HG02840 (cell line): ENCODE measurements around the gene CCDC117.
"Not testable (repeated sequence)": the region's sequence is repeated elsewhere in the genome, so short reads cannot be mapped to it uniquely, and the experiment has no call there.

Source experiments
- ATAC-seq: cut with Tn5 transposase; IDR thresholded peaks from one replicate; pipeline ENCODE4 v1.9.1; 2021; ENCODE audit warnings: mild to moderate bottlenecking, moderate library complexity, moderate number of reproducible peaks; ENCODE audit not compliant: unreplicated experiment, low FRiP score

CCDC117 gene

DNA sequence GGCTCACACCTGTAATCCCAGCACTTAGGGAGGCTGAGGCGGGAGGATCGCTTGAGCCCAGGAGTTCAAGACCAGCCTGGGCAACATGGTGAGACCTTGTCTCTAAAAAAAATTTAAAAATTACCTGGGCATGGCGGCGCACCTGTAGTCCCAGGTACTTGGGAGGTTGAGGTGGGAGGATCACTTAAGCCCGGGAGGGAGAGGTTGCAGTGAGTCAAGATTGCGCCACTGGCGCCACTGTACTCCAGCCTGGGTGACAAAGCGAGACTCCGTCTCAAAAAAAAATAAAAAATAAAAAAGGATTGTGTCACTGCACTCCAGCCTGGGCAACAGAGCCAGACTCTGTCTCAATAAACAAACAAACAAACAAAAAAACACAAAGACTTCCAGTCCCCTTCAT, 52.0 kb downstream of the CCDC117 start:
- not testable (repeated sequence) for ATAC-seq

DNA sequence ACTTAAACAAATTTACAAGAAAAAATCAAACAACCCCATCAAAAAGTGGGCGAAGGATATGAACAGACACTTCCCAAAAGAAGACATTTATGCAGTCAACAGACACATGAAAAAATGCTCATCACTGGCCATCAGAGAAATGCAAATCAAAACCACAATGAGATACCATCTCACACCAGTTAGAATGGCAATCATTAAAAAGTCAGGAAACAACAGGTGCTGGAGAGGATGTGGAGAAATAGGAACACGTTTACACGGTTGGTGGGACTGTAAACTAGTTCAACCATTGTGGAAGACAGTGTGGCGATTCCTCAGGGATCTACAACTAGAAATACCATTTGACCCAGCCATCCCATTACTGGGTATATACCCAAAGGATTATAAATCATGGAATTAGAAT, 53.9 kb downstream of the CCDC117 start:
- not testable (repeated sequence) for ATAC-seq

GRCh38 chr22:28826921-28827320, 54.4 kb downstream of the CCDC117 start:
- no peak for ATAC-seq

DNA sequence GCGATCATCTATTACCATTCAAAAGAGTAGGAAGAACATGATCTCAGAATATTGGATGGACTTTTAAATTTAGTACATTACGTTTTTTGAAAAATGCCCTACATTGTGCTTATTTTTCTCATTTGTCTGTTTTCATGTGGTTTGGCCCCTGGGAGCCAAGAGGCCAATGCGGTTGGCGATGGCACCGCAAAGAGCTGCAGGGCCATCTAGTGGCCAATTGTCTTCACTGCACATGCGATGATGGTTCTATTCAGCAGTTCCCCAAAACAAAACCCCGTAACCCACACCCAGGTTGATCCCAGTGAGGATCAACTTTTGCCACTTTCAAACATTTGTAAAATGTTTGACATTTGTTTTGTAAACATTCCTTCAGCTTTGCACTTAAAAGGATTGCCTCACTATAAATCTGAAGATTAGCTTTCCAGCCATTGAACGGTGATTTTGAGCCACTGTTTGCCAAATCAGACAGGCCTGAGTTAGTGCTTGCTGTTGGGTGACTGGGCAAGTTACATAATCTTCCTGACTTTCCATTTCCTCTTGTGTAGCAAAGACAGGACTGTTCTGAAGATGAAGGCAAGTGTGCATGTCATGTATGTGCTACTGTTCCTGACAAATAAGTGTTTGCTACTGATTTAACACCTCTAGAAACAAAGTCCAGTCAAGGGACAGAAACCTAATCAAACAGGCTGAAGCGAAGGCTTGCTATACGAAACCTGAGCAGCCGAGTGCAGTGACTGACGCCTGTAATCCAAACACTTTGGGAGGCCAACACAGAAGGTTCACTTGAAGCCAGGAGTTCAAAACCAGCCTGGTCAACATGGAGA, 57.1 kb downstream of the CCDC117 start:
- no peak for ATAC-seq

DNA sequence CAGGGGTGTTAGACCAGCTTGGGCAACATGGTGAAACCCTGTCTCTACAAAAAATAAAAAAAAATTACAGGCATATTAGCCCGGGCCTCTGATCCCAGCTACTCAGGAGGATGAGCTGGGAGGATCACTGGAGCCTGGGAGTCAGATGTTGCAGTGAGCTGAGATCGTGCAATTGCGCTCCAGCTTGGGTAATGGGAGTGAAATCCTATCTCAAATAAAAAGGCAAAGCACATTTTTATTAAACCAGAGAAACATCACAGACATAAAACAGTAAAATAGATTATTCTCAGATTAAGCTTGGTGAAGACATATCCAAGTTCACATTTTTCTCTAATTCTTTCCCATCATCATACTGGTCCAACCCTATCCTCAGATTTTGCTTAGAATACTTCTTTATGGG, 57.9 kb downstream of the CCDC117 start:
- ATAC-seq = no peak

- ATAC-seq = no peak
These were observed 58.9 kb downstream of the CCDC117 start for GRCh38 chr22:28831140-28832072.

DNA sequence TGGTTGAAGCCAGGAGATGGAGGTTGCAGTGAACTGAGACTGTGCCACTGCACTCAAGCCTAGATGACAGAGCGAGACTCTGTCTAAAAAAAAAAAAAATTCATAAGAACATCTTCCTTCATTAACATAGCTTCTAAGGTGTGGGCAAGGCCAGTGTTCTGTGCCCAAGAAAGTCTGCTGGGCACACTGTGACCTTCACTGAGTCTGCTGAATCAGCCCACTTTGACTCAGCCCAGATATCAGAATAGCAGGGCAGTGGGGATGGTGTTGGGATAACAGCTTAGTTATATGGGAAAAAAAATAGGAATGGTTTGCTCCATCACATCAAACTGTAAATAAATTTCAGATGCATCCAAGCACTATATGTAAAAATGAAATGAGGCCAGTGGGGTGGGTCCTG, 60.2 kb downstream of the CCDC117 start:
- no peak for ATAC-seq

DNA sequence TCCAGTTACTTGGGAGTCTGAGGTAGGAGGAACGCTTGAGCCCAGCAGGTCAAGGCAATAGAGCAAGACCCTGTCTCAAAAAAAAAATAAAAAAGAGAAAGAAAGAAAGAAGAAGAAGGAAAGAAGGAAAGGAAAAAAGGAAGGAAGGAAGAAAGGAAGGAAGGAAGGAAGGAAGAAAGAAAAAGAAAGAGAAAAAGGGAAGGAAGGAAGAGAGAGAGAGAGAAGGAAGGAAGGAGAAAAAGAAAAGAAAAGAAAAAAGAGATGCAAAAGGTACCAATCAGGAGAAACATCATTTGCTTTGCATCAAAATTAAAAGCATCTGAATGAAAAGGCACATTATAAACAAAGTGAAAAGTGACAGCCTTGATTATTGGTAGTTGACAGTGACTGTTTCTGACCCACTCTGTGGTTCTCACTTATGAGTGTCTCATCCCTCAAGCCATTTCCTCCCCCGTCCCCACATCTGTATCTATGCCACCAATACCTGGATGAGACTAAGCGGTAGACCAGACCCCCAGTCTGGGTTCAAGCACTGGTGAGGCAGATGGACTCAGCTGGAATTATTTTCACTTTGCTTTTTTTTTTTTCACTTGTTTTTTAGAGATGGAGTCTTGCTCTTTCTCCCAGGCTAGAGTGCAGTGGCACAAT, 60.9 kb downstream of the CCDC117 start:
- no peak for ATAC-seq

DNA sequence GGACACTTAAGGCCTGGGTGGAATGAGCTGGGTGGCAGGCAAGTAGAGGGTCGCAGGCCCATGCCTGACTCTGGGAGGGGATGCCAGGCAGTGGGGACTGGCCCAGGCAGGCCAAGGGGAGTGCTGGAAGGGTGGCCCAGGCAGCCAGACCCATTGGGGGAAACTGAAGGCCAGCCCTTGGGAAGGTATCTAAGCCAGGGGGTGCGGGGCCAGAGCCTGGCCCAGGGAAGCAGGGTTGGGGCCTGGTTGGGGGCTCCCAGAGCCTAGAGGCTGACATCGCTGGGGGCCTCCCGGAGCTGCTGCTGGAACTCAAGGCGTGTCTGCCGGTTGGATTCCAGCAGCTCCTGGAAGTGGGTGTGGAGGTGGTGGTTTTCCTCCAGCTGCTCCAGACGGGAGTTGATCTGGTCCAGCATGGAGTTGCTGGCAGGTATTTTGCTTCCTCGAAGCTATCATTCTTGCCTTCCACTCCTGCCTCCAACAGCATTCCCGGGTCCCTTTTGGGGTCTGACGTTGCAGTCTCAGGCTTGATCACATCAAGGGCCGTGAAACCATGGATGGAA, 63.2 kb downstream of the CCDC117 start:
- no peak for ATAC-seq

DNA sequence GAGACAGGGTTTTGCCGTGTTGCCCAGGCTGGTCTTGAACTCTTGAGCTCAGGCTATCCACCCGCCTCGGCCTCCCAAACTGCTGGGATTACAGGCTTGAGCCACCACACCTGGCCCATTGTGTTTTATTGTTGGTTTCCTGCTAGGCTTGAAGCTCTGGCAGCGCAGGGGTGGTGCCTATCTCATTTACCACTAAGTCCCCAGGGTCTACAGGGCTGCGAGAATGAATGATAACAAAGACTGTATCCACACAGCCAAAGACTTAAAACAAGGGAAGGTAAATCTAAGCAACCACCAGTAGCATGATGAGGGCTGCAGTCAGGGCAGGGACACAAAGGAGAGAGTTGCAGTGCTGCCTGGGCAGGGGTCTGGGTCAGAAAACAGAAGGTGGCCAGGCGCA, 65.1 kb downstream of the CCDC117 start:
- no peak for ATAC-seq
